Fibroblast of lung (primary cell): ENCODE results near the gene PRDM11. TPM values are rescaled to one million over a fixed set of nuclear protein-coding genes. Genes with fewer than 3 reads are reported as not detected.
A peak's percentile ranks its signal among the peaks of the same experiment; 100 is the strongest.

Experiments used
- DNase-seq, 2 donors: peaks; one replicate each; pipeline versions ENCODE4 v3.0.0 to v3.0.0-alpha.2; 2010; ENCODE audit warnings: low read depth in 2 of 2
- H2AFZ ChIP-seq: 2 replicates; pipeline ENCODE4 v1.5.1; 2012; ENCODE audit warnings: low read length, control low read depth, inconsistent platforms
- H3K27ac ChIP-seq: 2 replicates; pipeline ENCODE4 v1.5.1; 2011; ENCODE audit warnings: low read length, control low read depth; ENCODE audit not compliant: insufficient read depth
- H3K27me3 ChIP-seq: 2 replicates; pipeline ENCODE4 v1.5.1; 2011; ENCODE audit warnings: mild to moderate bottlenecking, low read length; ENCODE audit not compliant: control insufficient read depth, insufficient read depth
- H3K36me3 ChIP-seq: 2 replicates; pipeline ENCODE4 v1.5.1; 2011; ENCODE audit warnings: low read length; ENCODE audit not compliant: control insufficient read depth, insufficient read depth
- H3K4me1 ChIP-seq: 2 replicates; pipeline ENCODE4 v1.5.1; 2011; ENCODE audit warnings: low read length; ENCODE audit not compliant: control insufficient read depth, insufficient read depth; ENCODE audit errors: extremely low read depth
- H3K4me2 ChIP-seq: 2 replicates; pipeline ENCODE4 v1.5.1; 2011; ENCODE audit warnings: low read length, control low read depth; ENCODE audit not compliant: insufficient read depth; ENCODE audit errors: extremely low read depth
- H3K4me3 ChIP-seq, 4 experiments: fragments of 200-600 bp in 1 of 4; sonication (generic) in 1 of 4; replicated peaks in 1 of 4; 2 replicates each; pipeline ENCODE4 v1.5.1; 2011 to 2016; ENCODE audit warnings: low read length in 4 of 4, low read depth in 3 of 4, mild to moderate bottlenecking in 3 of 4, control low read depth in 2 of 4, inconsistent platforms in 1 of 4, mixed read lengths in 1 of 4; ENCODE audit not compliant: insufficient read depth in 1 of 4; ENCODE audit errors: control extremely low read depth in 1 of 4
- H3K79me2 ChIP-seq: 2 replicates; pipeline ENCODE4 v1.5.1; 2012; ENCODE audit warnings: mild to moderate bottlenecking, low read length, inconsistent platforms; ENCODE audit not compliant: control insufficient read depth, insufficient read depth
- H3K9ac ChIP-seq: 2 replicates; pipeline ENCODE4 v1.5.1; 2011; ENCODE audit warnings: mild to moderate bottlenecking, low read length, control low read depth; ENCODE audit not compliant: insufficient read depth
- H3K9me3 ChIP-seq: 2 replicates; pipeline ENCODE4 v1.5.1; 2012; ENCODE audit warnings: low read depth, low read length; ENCODE audit not compliant: control insufficient read depth, insufficient read depth
- H4K20me1 ChIP-seq: 2 replicates; pipeline ENCODE4 v1.5.1; 2011; ENCODE audit warnings: low read length; ENCODE audit not compliant: control insufficient read depth, insufficient read depth; ENCODE audit errors: extremely low read depth
- CTCF ChIP-seq, 2 donors: IDR thresholded peaks in 1 of 2; conservative IDR thresholded peaks in 1 of 2; 1 replicate in 1 of 2; 2 replicates in 1 of 2; pipeline ENCODE4 v1.5.1; 2011 to 2012; ENCODE audit warnings: low read length in 2 of 2, control low read depth in 1 of 2, inconsistent platforms in 1 of 2, low read depth in 1 of 2, mild to moderate bottlenecking in 1 of 2
- EZH2 ChIP-seq: IDR thresholded peaks from 2 replicates; pipeline ENCODE4 v1.5.1; 2012; ENCODE audit warnings: low read length, control low read depth, mild to moderate bottlenecking; ENCODE audit errors: missing control alignments
- polyA plus RNA-seq, 2 donors: library from polyadenylated mRNA; depleted of rRNA in 1 of 2; stranded (reverse) in 1 of 2; unstranded in 1 of 2; fragments of >200 nt; gene quantifications; 2 replicates each; pipeline ENCODE4 v1.2.1, GENCODE V29; 2011 to 2012; ENCODE audit warnings: missing spikeins in 1 of 2
- total RNA-seq: library from RNA; depleted of rRNA; stranded (reverse); fragments of >200 nt; gene quantifications from 2 replicates; pipeline ENCODE4 v1.2.1, GENCODE V29; 2014

The PRDM11 gene
- total and polyA plus RNA-seq, 2 donors (not counting 1 experiment from before 2014, with no cell fraction given), result 3.1 to 4.0 TPM

GRCh38 chr11:45233804-45234170 is 87.3 kb downstream of the PRDM11 start:
- TF ChIP-seq CTCF (conservative IDR thresholded peaks at IDR 0.05 in 1 of 2, IDR thresholded peaks at IDR 0.05 in 1 of 2; ENCODE audit: low read depth in 1 of 2, low read length in 2 of 2) (no peak), EZH2 (no peak)
- no peaks in the 10 kb centered on the region for H3K36me3 ChIP-seq
- no peak for DNase-seq
- no peaks in the 10 kb centered on the region for H4K20me1 ChIP-seq
- H3K9me3 ChIP-seq, result no peaks in the 10 kb centered on the region
- H3K4me2 ChIP-seq, result no peak overlapping the region
- no peaks in the 10 kb centered on the region for H3K79me2 ChIP-seq
- no peak overlapping the region for H3K9ac ChIP-seq
- H2AFZ ChIP-seq, result no peak overlapping the region
- no peak overlapping the region for H3K4me3 ChIP-seq
- no peak overlapping the region for H3K27ac ChIP-seq
- no peaks in the 10 kb centered on the region for H3K4me1 ChIP-seq
- H3K27me3 ChIP-seq, result peaks cover 9% of the 10 kb centered on the region

- Histone ChIP-seq H3K27ac (no peak overlapping the region), H3K4me1 (no peaks in the 10 kb centered on the region), H3K79me2 (no peaks in the 10 kb centered on the region), H4K20me1 (no peaks in the 10 kb centered on the region), H3K27me3 (peaks cover 9% of the 10 kb centered on the region), H3K4me3 (no peak overlapping the region), H3K9me3 (no peaks in the 10 kb centered on the region), H3K36me3 (no peaks in the 10 kb centered on the region), H3K4me2 (no peak overlapping the region), H2AFZ (no peak overlapping the region), H3K9ac (no peak overlapping the region)
- no peak for DNase-seq
- TF ChIP-seq CTCF (conservative IDR thresholded peaks at IDR 0.05 in 1 of 2, IDR thresholded peaks at IDR 0.05 in 1 of 2; ENCODE audit: low read depth in 1 of 2, low read length in 2 of 2), result no peak
- TF ChIP-seq EZH2, result no peak
Measured at GRCh38 chr11:45234306-45235006, 88.0 kb downstream of the PRDM11 start.

- no peaks in the 10 kb centered on the region for H3K36me3 ChIP-seq
- H2AFZ ChIP-seq, result no peak overlapping the region
- no peak overlapping the region for H3K27ac ChIP-seq
- H4K20me1 ChIP-seq, result no peaks in the 10 kb centered on the region
- peak in 1 of 2 donors; percentile 27 for DNase-seq
- no peaks in the 10 kb centered on the region for H3K9me3 ChIP-seq
- peaks cover 9% of the 10 kb centered on the region for H3K27me3 ChIP-seq
- H3K4me2 ChIP-seq, result no peak overlapping the region
- H3K4me1 ChIP-seq, result no peaks in the 10 kb centered on the region
- H3K79me2 ChIP-seq, result no peaks in the 10 kb centered on the region
- H3K4me3 ChIP-seq, result no peak overlapping the region
- no peak overlapping the region for H3K9ac ChIP-seq
- TF ChIP-seq EZH2 (no peak), CTCF (conservative IDR thresholded peaks at IDR 0.05 in 1 of 2, IDR thresholded peaks at IDR 0.05 in 1 of 2; ENCODE audit: low read depth in 1 of 2, low read length in 2 of 2) (no peak)
Measured at GRCh38 chr11:45237711-45238315, 91.4 kb downstream of the PRDM11 start.
